Testis (tissue), 3 donors: ENCODE data around the gene SMG7. TPM values are rescaled to one million over a fixed set of nuclear protein-coding genes. Genes with fewer than 3 reads are reported as not detected.

Experiments
- DNase-seq: peaks from one replicate; pipeline ENCODE4 v3.0.0-alpha.2; 2019
- H3K27ac ChIP-seq, 2 donors: fragments of 200-600 bp; sonication (generic); one replicate each; pipeline ENCODE4 v1.5.1; 2019
- H3K27me3 ChIP-seq: fragments of 200-600 bp; sonication (generic); one replicate; pipeline ENCODE4 v1.5.1; 2019
- H3K36me3 ChIP-seq: fragments of 200-600 bp; sonication (generic); one replicate; pipeline ENCODE4 v1.5.1; 2017; ENCODE audit warnings: low read depth; ENCODE audit errors: missing control alignments
- H3K4me1 ChIP-seq: fragments of 200-600 bp; sonication (generic); one replicate; pipeline ENCODE4 v1.5.1; 2019
- H3K4me3 ChIP-seq, 2 donors: fragments of 200-600 bp; sonication (generic); one replicate each; pipeline ENCODE4 v1.5.1; 2017 to 2019
- H3K9me3 ChIP-seq: fragments of 200-600 bp; sonication (generic); one replicate; pipeline ENCODE4 v1.5.1; 2017
- CTCF ChIP-seq, 3 experiments: fragments of 450-650 bp in 2 of 3; fragments of 200-600 bp in 1 of 3; sonication (generic) in 1 of 3; IDR thresholded peaks; one replicate each; pipeline ENCODE4 v1.5.1; 2016 to 2019; ENCODE audit warnings: antibody characterized with exemption in 3 of 3, mild to moderate bottlenecking in 2 of 3, moderate library complexity in 1 of 3
- POLR2A ChIP-seq: fragments of 450-650 bp; IDR thresholded peaks from one replicate; pipeline ENCODE4 v1.6.1; 2017; ENCODE audit warnings: antibody characterized with exemption, mild to moderate bottlenecking, moderate library complexity
- WGBS, 2 donors: methylation state at CpG; one replicate each; pipeline ENCODE4 v1.1.5; 2018; 5-methylcytosine and 5-hydroxymethylcytosine counted together
- intact Hi-C: fragments of 100-400 bp; cut with DNase I; formaldehyde crosslinking; loops from one replicate; pipeline ENCODE4 v1.15.1; 2023; ENCODE audit warnings: low total_unique reads
- polyA plus RNA-seq: library from polyadenylated mRNA; stranded (reverse); fragments of 350-450 nt; fragmentation: Illumina TruSeq; extraction: RNeasy Lipid Tissue Mini Kit (QIAGEN cat#74804); gene quantifications from one replicate; pipeline ENCODE4 v1.2.3, GENCODE V29; 2014; ENCODE audit warnings: low read depth, low replicate concordance; ENCODE audit not compliant: insufficient read depth
- total RNA-seq, 2 donors: library from RNA; depleted of rRNA; stranded (reverse); fragments of >200 nt; gene quantifications; one replicate each; pipeline ENCODE4 v1.2.3, GENCODE V29; 2016

Gene SMG7
- total and polyA plus RNA-seq, 3 donors from 2014 or later: 109 to 157 (median 139) TPM

GRCh38 chr1:183461350-183461749, 10.9 kb upstream of the SMG7 start:
- Histone ChIP-seq H3K4me3 (no peak overlapping the region), H3K27ac (no peak overlapping the region), H3K36me3 (no peaks in the 10 kb centered on the region), H3K27me3 (no peaks in the 10 kb centered on the region), H3K4me1 (no peaks in the 10 kb centered on the region), H3K9me3 (no peaks in the 10 kb centered on the region)
- WGBS, 2 donors: 74 to 89% methylated on average over 1 of the region's 1 CpG
- no peak for DNase-seq
- TF ChIP-seq POLR2A: no peak
- no peak for TF ChIP-seq CTCF (IDR thresholded peaks at IDR 0.05)
- intact Hi-C loops: no loop called here

GRCh38 chr1:183463566-183463965, 8.7 kb upstream of the SMG7 start:
- WGBS, 2 donors: 62 to 75% methylated on average over 2 of the region's 2 CpGs

GRCh38 chr1:183466781-183467180, 5.5 kb upstream of the SMG7 start:
- no peak for DNase-seq
- intact Hi-C loops: no loop called here
- WGBS, 2 donors: 77 to 89% methylated on average over 2 of the region's 2 CpGs
- H3K27me3 ChIP-seq: no peaks in the 10 kb centered on the region
- no peak overlapping the region for H3K27ac ChIP-seq
- TF ChIP-seq POLR2A (no peak), CTCF (IDR thresholded peaks at IDR 0.05) (no peak)
- H3K4me3 ChIP-seq: no peak overlapping the region
- H3K4me1 ChIP-seq: no peaks in the 10 kb centered on the region
- H3K9me3 ChIP-seq: no peaks in the 10 kb centered on the region
- no peaks in the 10 kb centered on the region for H3K36me3 ChIP-seq

More at GRCh38 chr1:183463566-183463965, 8.7 kb upstream of the SMG7 start:
- Histone ChIP-seq H3K9me3 (no peaks in the 10 kb centered on the region), H3K27ac (no peak overlapping the region), H3K4me3 (no peak overlapping the region), H3K27me3 (no peaks in the 10 kb centered on the region), H3K4me1 (no peaks in the 10 kb centered on the region), H3K36me3 (no peaks in the 10 kb centered on the region)
- intact Hi-C loops: no loop called here
- TF ChIP-seq POLR2A: no peak
- no peak for TF ChIP-seq CTCF (IDR thresholded peaks at IDR 0.05)
- no peak for DNase-seq

- Histone ChIP-seq H3K27ac (no peak overlapping the region), H3K9me3 (no peaks in the 10 kb centered on the region), H3K27me3 (no peaks in the 10 kb centered on the region), H3K4me3 (no peak overlapping the region), H3K36me3 (no peaks in the 10 kb centered on the region), H3K4me1 (no peaks in the 10 kb centered on the region)
- 69 to 83% methylated on average over 1 of the region's 1 CpG for WGBS, 2 donors
- DNase-seq: no peak
- intact Hi-C loops: no loop called here
- TF ChIP-seq CTCF (IDR thresholded peaks at IDR 0.05): no peak
- TF ChIP-seq POLR2A: no peak
These were observed 4.6 kb upstream of the SMG7 start for GRCh38 chr1:183467687-183468086.

GRCh38 chr1:183470147-183470960, 1.9 kb upstream of the SMG7 start:
- H3K4me1 ChIP-seq: peaks cover 6% of the 10 kb centered on the region
- TF ChIP-seq POLR2A (peak; percentile 3), CTCF (IDR thresholded peaks at IDR 0.05) (peak in 2 of 3 experiments; percentile 44 to 55)
- no peaks in the 10 kb centered on the region for H3K9me3 ChIP-seq
- H3K36me3 ChIP-seq: no peaks in the 10 kb centered on the region
- no peaks in the 10 kb centered on the region for H3K27me3 ChIP-seq
- peak overlapping the region; percentile 78 to 94 for H3K4me3 ChIP-seq
- intact Hi-C loops: no loop called here
- WGBS, 2 donors: 1% methylated on average over 26 of the region's 26 CpGs
- H3K27ac ChIP-seq: peak overlapping the region; percentile 96
- peak; percentile 91 for DNase-seq
